NCI-H2196 treated with DMSO at 0.1 percent for 48 hours (cell line): ENCODE data around the gene ANGPTL2.
"Not testable (repeated sequence)": the region's sequence is repeated elsewhere in the genome, so short reads cannot be mapped to it uniquely, and the experiment has no call there.

Experiments
- DNase-seq: peaks from one replicate; lab custom pipeline; 2025; ENCODE audit not compliant: unreplicated experiment; lab: John Stamatoyannopoulos, UW

Gene ANGPTL2, protein sequence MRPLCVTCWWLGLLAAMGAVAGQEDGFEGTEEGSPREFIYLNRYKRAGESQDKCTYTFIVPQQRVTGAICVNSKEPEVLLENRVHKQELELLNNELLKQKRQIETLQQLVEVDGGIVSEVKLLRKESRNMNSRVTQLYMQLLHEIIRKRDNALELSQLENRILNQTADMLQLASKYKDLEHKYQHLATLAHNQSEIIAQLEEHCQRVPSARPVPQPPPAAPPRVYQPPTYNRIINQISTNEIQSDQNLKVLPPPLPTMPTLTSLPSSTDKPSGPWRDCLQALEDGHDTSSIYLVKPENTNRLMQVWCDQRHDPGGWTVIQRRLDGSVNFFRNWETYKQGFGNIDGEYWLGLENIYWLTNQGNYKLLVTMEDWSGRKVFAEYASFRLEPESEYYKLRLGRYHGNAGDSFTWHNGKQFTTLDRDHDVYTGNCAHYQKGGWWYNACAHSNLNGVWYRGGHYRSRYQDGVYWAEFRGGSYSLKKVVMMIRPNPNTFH

DNA sequence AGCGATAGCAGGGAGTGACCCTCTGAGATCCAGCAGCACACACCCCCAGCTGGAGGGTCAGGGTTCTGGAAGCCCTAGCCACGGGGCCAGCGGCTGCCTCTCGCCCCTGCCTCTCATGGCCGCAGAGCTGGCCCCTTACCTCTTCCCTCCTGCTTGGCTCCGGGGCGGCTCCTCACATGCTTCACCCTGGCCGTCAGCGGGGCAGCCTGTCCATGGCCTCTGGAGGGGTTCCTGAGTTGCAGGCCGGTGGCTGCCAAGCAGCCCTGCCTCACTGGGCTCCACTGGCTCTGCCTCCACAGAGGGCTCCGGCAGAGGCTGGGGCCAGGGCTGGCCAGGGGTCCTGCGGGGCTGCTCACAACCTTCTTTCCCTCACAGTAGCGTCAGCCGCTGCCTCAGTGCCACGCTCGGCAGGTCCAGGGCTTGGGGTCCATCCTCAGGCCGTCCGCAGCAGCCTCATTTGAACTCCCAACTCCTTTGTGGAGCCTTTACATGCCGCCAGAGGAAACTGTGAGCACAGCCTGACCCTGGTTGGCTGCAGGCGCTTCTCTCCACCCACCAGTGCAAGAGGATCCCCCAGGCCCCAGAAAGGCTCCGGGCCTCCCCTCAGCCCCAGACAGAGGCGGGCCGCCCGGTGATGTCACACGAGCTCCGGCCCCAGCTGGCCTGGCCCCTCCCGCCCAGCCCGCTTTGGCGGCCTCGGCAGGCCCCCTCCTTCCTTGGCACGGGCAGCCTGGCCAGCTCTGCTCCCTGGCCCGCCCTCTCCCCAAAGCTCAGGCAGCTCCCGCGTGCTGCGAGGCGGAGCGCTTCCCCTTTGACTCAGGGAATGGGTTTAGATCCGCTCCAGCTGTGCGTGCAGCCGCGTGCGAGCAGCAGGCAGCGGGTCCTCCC is at the start of gene ANGPTL2:
Gene ANGPTL2, minus strand, starts transcription at position 460 of the 888 bp plus-strand sequence. CDS start 13,904 bp downstream, outside the sequence.
- no peak for DNase-seq

GRCh38 chr9:127171348-127171747 is 48.9 kb upstream of the ANGPTL2 start:
- DNase-seq: not testable (repeated sequence)

GRCh38 chr9:127170652-127171051 is 48.2 kb upstream of the ANGPTL2 start:
- DNase-seq: no peak

GRCh38 chr9:127170103-127170502 is 47.7 kb upstream of the ANGPTL2 start:
- DNase-seq: no peak

- DNase-seq: no peak
These were observed 47.1 kb upstream of the ANGPTL2 start for GRCh38 chr9:127169575-127169883.

- DNase-seq: no peak
These were observed 46.5 kb upstream of the ANGPTL2 start for GRCh38 chr9:127168756-127169574.

DNA sequence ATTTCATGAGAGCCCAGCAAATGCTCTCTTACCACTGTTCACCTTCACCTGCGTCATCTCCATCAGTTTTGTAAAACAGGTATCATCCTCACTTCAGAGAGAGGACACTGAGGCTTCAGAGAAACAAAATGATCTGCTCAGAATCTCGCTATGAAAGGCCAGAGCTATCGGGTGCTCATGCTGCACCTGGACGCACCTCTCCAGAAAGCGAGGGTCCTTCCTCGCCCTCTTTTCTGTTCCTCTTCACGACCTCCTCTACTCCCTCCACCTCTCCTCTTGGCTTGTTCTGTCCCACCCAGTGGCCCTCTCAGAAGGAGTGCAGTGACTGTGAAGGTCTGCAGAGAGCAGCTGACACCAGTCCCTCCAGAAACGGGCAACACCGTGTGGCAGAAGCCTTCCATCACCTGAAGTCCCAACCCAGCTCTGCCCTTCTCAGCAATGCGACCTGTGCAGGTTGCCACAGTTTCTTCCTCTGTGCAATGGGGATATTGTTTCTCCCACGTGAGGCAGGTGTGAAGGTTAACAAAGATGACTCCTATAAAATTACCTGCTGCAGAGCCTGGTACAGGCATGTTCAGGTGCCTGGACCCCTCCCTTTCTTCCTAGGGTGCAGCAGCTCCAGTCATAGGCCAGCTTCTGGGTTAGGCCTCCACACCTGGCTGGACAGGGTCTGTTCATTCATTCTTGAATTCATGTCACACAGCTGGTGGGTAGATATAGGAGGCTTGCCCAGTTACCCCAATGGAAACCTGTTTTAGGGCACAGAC is 45.3 kb upstream of the ANGPTL2 start:
- no peak for DNase-seq

DNA sequence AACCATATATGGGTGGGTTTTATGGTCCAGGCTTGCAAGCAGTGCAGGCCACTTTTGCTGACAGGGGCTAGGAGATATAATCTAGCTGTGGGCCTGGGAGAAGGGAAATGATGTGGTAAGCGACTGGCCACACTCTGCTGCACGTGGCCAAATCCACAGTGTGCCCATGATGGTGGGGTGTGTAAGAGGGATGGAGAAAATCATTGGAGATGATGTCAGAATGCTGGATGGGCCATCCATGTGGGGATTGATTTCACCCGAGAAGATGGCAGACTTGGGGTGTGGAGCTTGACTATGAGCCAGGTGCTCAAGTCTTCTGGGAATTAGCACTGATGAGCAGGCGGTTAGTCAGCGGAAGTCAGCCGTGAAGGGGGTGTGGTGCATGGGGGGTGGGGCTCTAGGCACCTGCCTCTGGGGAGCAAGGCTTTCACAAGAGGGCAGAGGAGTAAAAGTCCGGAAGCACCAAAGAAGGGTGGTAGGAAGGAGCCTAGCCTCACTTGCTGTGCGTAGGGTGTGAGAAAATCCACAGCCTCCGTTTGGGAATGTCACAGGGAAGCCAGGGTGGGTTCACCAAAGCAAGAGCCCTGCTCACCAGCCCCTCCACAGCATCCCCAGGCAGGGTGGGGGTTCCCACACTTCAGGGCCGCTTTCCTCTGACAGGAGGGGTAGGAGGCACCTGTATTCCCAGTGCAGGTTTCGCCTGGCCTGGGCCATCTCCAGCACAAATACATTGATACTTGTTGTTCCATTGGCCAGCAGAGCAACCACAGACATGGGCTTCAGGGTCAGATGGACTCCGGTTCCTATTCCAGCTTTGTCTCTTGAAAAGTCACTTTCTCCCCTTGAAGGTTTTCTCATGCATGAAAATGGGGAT is 44.5 kb upstream of the ANGPTL2 start:
- DNase-seq: no peak

DNA sequence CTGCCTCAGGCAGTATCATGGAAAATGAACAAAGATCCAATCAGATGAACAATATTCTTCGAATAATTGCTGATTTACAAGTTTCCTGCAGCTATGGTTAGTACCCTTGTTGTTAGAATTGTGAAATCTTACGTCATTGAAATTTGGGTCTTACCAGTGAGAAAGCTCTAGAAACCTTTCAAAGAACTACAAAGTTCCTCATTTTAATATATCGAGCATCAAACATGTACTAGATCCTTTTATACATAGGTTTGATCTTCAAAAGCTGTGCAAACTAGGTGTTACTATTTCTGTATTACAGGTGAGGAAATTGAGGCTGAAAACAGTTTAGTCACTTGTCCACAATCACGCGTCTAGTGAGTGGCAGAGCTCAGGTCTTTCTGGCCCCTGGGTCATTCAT is 43.7 kb upstream of the ANGPTL2 start:
- no peak for DNase-seq

DNA sequence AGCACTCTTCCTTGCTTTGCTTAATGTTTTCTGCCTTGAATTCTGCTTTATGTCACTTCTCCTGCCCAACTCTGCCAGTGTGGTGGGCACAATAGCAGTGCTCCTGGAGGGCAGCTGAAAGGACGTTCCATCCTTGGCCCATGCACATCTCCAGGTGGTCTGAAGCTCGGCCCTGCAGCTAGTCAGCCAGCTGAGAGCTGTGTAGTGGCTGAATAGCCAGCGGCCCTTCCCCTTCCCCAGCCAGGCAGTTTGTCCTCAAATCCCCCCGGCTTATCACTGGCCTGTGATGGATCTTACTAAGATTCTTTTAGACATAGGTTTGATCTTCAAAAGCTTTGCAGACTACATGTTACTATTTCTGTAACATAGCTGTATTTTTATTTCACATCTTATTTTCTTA is 42.7 kb upstream of the ANGPTL2 start:
- DNase-seq: no peak

DNA sequence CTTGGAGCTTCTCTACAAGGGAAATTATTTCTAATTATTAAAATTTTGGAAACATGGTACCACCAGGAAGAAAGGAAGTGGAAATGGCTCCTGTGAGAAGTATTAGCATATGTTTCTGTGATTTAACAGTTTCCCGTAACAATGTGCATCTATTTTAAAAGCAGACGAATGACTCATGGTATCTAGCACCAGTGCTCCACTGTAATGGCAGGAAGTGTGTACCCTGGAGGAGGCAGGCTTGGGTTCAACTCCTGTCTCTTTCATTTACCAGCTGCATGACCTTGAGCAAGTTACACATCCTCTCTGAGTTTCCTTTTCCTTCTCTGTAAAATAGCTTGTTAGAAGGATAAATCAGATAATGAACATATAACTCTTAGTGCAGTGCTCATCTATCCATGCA is 41.0 kb upstream of the ANGPTL2 start:
- no peak for DNase-seq

DNA sequence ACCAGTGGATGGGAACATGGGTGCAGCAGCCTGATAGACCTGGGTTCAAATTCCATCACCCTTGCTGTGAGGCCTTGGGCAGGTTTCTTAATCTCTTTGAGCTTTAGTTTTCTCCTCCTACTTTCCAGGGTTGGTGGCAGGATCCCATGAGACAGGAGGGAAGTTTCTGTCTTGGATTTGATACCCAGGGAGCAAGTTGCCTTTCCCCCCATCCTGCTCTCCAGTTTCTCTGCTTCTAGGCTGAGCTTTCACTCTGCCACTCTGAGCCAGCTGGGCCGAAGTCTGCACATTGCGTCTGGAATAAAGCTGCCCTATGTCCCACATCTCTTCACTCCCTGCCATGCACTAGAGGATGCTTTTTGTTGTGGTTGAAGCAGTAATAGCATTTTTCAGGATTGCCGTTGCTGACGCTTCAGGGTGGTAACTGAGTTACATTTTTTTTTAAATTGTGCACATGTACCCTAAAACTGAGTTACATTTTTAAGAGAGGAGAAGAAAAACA is 40.5 kb upstream of the ANGPTL2 start:
- DNase-seq: no peak

DNA sequence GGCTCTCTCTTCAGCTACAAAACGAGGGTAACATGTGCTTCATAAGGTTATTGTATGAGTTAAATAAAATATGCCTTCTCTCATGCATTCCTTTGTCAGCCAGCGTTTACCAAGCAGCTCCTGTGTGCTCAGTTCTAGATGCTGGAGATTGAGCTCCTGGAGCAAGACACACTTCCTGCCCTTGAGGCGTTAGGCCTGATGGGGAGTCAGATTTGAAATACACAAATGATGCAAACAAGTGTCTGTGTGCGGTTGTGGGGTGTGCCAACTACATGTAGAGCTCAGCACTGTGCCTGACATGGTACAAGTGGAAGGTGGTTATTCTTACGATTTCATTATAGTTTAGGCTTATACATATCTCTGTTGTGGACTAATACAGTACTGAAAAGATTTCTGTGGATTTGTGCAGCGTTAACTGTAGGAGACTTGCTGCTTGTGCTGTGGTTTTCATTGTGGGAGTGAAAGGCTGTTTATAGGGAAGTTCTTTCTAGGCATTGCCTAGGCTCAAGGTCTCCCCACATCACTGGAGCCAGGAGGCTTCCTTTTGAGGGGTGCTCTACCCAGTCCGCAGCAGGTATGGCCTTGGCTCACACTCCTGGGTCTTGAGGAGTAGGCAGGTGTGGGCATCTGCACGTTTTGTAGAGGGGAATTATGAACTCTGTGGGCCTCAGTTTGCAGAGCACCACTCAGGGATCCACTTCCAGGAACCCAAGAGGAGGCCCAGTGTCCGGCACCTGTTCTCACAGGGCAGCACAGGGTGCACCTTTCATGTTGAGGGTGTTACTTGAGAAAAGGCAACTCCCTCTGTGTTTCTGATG is 39.8 kb upstream of the ANGPTL2 start:
- no peak for DNase-seq

- no peak for DNase-seq
These were observed 38.7 kb upstream of the ANGPTL2 start for GRCh38 chr9:127161081-127161624.

- no peak for DNase-seq
These were observed 37.6 kb upstream of the ANGPTL2 start for GRCh38 chr9:127159949-127160610.

- no peak for DNase-seq
These were observed 36.9 kb upstream of the ANGPTL2 start for GRCh38 chr9:127159325-127159801.

GRCh38 chr9:127158786-127159324 is 36.4 kb upstream of the ANGPTL2 start:
- no peak for DNase-seq
